AG09319 (cell line): Measurements from ENCODE around the gene EDN2.

Experiments
- DNase-seq: peaks from one replicate; pipeline ENCODE4 v3.0.0-alpha.2; 2010; ENCODE audit warnings: low read depth; ENCODE audit errors: extremely low read depth
- TF ChIP-seq, protein P1 (sequence below): IDR thresholded peaks from 2 replicates; pipeline ENCODE4 v1.5.1; 2011; ENCODE audit warnings: low read depth, mild to moderate bottlenecking, inconsistent platforms, low read length, moderate library complexity

The EDN2 gene

GRCh38 chr1:41456847-41457540 lies 27.5 kb downstream of the EDN2 start:
- no peak for DNase-seq

GRCh38 chr1:41455479-41456332 lies 28.8 kb downstream of the EDN2 start:
- DNase-seq, result no peak
- TF ChIP-seq, protein P1, sequence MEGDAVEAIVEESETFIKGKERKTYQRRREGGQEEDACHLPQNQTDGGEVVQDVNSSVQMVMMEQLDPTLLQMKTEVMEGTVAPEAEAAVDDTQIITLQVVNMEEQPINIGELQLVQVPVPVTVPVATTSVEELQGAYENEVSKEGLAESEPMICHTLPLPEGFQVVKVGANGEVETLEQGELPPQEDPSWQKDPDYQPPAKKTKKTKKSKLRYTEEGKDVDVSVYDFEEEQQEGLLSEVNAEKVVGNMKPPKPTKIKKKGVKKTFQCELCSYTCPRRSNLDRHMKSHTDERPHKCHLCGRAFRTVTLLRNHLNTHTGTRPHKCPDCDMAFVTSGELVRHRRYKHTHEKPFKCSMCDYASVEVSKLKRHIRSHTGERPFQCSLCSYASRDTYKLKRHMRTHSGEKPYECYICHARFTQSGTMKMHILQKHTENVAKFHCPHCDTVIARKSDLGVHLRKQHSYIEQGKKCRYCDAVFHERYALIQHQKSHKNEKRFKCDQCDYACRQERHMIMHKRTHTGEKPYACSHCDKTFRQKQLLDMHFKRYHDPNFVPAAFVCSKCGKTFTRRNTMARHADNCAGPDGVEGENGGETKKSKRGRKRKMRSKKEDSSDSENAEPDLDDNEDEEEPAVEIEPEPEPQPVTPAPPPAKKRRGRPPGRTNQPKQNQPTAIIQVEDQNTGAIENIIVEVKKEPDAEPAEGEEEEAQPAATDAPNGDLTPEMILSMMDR, result no peak

More at GRCh38 chr1:41456847-41457540, 27.5 kb downstream of the EDN2 start:
- TF ChIP-seq, protein P1, result no peak

DNA sequence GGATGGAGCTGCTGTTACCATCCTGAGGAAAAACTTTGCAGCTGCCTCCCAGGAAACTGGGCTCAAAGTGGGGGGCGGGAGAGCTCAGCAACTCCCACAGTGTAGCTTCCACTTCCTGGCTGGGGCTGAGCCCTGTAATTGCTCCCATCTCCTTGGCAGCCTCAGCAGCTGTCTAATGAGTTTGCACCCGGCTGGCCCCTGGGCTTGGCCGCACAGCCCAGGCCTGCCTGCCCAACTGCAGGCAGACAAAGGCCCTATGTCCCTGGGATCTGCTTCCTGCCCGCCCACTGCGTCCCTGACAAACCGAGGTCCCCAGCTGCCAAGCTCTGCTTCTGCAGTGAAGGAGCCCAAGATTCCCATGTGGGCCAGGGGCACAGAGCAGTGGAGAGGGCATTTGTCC lies 30.1 kb downstream of the EDN2 start:
- DNase-seq, result no peak
- TF ChIP-seq, protein P1, result no peak

- TF ChIP-seq, protein P1, result no peak
- DNase-seq, result no peak
Measured at GRCh38 chr1:41452704-41453290, 31.7 kb downstream of the EDN2 start.

- no peak for DNase-seq
- TF ChIP-seq, protein P1, result no peak
Measured at GRCh38 chr1:41450747-41451285, 33.7 kb downstream of the EDN2 start.

GRCh38 chr1:41449326-41449921 lies 35.1 kb downstream of the EDN2 start:
- TF ChIP-seq, protein P1, result no peak
- no peak for DNase-seq
